Vagina (tissue), 2 donors: ENCODE results near the gene HDAC1.

ENCODE experiments used
- POLR2A ChIP-seq, 2 donors: fragments of 450-650 bp; IDR thresholded peaks; one replicate each; pipeline ENCODE4 v1.6.1; 2017; ENCODE audit warnings: antibody characterized with exemption in 2 of 2, mild to moderate bottlenecking in 2 of 2, moderate library complexity in 2 of 2
- POLR2AphosphoS5 ChIP-seq, 2 donors: sonication (generic); formaldehyde crosslinking; IDR thresholded peaks; one replicate each; pipeline ENCODE4 v1.9.0; 2017; ENCODE audit warnings: antibody characterized with exemption in 2 of 2, mild to moderate bottlenecking in 2 of 2, low read depth in 1 of 2; ENCODE audit not compliant: insufficient read depth in 1 of 2

DNA sequence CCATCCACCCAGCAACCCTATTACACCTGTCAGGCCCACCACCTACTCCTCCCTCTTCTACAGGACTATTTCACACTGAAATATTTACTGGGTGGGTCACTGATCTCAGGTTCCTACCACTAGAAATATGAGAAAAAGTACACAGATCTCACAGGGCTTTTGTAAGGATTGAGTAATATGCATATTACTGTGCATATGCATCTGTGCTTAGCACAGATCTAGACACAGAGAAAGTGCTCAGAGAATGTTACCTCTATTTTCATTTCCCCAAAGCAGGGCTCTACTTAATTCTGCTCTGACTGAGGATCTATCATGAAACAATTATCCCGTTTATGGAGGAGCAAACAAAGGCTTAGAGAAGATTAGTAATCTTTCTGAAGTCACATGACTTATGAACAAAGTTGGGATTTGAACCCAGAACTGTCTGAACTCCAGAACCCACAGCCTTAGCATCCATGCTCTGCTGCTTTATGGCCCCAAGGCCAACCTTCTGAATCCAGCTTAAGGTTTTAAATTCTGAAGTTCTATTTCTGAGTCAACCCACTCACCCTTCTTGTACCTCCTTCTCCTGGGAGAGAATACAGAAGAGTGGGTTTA lies 82.2 kb downstream of the HDAC1 start:
- TF ChIP-seq POLR2A (IDR thresholded peaks at IDR 0.05) (no peak), POLR2AphosphoS5 (IDR thresholded peaks at IDR 0.05; ENCODE audit: insufficient read depth in 1 of 2, low read depth in 1 of 2) (no peak)
